SK-N-DZ (cell line): Measurements from ENCODE around the gene SEZ6L.
"Not testable (repeated sequence)": the region's sequence is repeated elsewhere in the genome, so short reads cannot be mapped to it uniquely, and the experiment has no call there.

Experiments used
- DNase-seq: peaks from one replicate; pipeline ENCODE4 v3.0.0-alpha.2; 2015; ENCODE audit warnings: low spot score

The SEZ6L gene

GRCh38 chr22:26380072-26380830, 211.0 kb downstream of the SEZ6L start:
- no peak for DNase-seq

- DNase-seq = no peak
Measured at GRCh38 chr22:26382782-26383181, 213.5 kb downstream of the SEZ6L start.

- DNase-seq = no peak
Measured at GRCh38 chr22:26383968-26384556, 214.8 kb downstream of the SEZ6L start.

- no peak for DNase-seq
Measured at GRCh38 chr22:26385164-26385563, 215.9 kb downstream of the SEZ6L start.

- no peak for DNase-seq
Measured at GRCh38 chr22:26389125-26389524, 219.9 kb downstream of the SEZ6L start.

GRCh38 chr22:26391091-26391490, 221.8 kb downstream of the SEZ6L start:
- DNase-seq = no peak

- DNase-seq = no peak
Measured at GRCh38 chr22:26391623-26392022, 222.4 kb downstream of the SEZ6L start.

GRCh38 chr22:26393929-26394328, 224.7 kb downstream of the SEZ6L start:
- DNase-seq = no peak

- DNase-seq = no peak
Measured at GRCh38 chr22:26394777-26395176, 225.5 kb downstream of the SEZ6L start.

- no peak for DNase-seq
Measured at GRCh38 chr22:26395926-26396325, 226.7 kb downstream of the SEZ6L start.

- DNase-seq = peak; percentile 56
Measured at GRCh38 chr22:26398741-26399153, 229.5 kb downstream of the SEZ6L start.

- DNase-seq = no peak
Measured at GRCh38 chr22:26399289-26399688, 230.0 kb downstream of the SEZ6L start.

- DNase-seq = peak; percentile 55
Measured at GRCh38 chr22:26401726-26402125, 232.5 kb downstream of the SEZ6L start.

- DNase-seq = no peak
Measured at GRCh38 chr22:26404851-26405421, 235.7 kb downstream of the SEZ6L start.

GRCh38 chr22:26406118-26406517, 236.9 kb downstream of the SEZ6L start:
- no peak for DNase-seq

- DNase-seq = not testable (repeated sequence)
Measured at GRCh38 chr22:26408562-26409220, 239.4 kb downstream of the SEZ6L start.

- no peak for DNase-seq
Measured at GRCh38 chr22:26409719-26410335, 240.6 kb downstream of the SEZ6L start.

GRCh38 chr22:26410386-26410785, 241.1 kb downstream of the SEZ6L start:
- DNase-seq = no peak

GRCh38 chr22:26414347-26414746, 245.1 kb downstream of the SEZ6L start:
- no peak for DNase-seq

GRCh38 chr22:26416256-26416655, 247.0 kb downstream of the SEZ6L start:
- DNase-seq = no peak

GRCh38 chr22:26416670-26417276, 247.5 kb downstream of the SEZ6L start:
- DNase-seq = no peak

- no peak for DNase-seq
Measured at GRCh38 chr22:26417406-26417805, 248.1 kb downstream of the SEZ6L start.
